PFSK-1 (cell line): ENCODE data around the gene SCUBE3.

Source experiments
- FOXP2 ChIP-seq: optimal IDR thresholded peaks from 2 replicates; pipeline ENCODE3; 2011; ENCODE audit warnings: borderline replicate concordance, control low read depth, inconsistent platforms; ENCODE audit not compliant: insufficient read depth; ENCODE audit errors: extremely low read length, extremely low read depth
- POLR2AphosphoS5 ChIP-seq: IDR thresholded peaks from 2 replicates; pipeline ENCODE4 v1.6.1; 2012; ENCODE audit warnings: low read depth, mild to moderate bottlenecking, control low read depth, low read length, moderate library complexity
- SIN3A ChIP-seq: IDR thresholded peaks from 2 replicates; pipeline ENCODE4 v1.6.1; 2012; ENCODE audit warnings: mild to moderate bottlenecking, low read length, moderate library complexity, borderline replicate concordance; ENCODE audit not compliant: insufficient read depth
- TAF1 ChIP-seq: IDR thresholded peaks from 2 replicates; pipeline ENCODE4 v1.6.1; 2012; ENCODE audit warnings: low read length, control low read depth, borderline replicate concordance; ENCODE audit not compliant: insufficient read depth
- TF ChIP-seq, protein P1 (sequence below), 2 experiments: IDR thresholded peaks; 2 replicates each; pipeline versions ENCODE4 v1.6.1 to v1.8.0; 2011 to 2012; ENCODE audit warnings: low read depth in 2 of 2, low read length in 2 of 2, control low read depth in 1 of 2, inconsistent platforms in 1 of 2, mild to moderate bottlenecking in 1 of 2, moderate library complexity in 1 of 2; ENCODE audit not compliant: insufficient read depth in 1 of 2

DNA sequence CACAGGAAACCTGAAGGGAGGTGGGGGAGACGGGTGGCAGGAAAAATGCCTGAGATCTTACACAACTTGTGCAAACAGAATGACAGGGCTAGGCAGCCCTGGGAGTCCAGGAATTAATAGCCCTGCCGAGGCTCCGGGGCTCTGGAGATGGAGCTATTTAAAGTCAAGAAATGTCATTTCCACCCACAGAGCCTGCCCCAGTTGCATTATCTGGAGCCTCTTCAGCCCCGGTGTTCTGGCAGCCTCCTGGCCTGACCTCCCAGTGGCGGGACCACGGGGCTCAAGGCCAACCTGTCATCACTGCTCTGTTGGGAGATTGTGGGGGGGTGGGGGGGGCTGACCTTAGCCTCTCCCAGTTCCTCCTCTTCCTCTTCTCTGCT is 28.5 kb upstream of the SCUBE3 start:
- TF ChIP-seq POLR2AphosphoS5: no peak
- TF ChIP-seq, protein P1, sequence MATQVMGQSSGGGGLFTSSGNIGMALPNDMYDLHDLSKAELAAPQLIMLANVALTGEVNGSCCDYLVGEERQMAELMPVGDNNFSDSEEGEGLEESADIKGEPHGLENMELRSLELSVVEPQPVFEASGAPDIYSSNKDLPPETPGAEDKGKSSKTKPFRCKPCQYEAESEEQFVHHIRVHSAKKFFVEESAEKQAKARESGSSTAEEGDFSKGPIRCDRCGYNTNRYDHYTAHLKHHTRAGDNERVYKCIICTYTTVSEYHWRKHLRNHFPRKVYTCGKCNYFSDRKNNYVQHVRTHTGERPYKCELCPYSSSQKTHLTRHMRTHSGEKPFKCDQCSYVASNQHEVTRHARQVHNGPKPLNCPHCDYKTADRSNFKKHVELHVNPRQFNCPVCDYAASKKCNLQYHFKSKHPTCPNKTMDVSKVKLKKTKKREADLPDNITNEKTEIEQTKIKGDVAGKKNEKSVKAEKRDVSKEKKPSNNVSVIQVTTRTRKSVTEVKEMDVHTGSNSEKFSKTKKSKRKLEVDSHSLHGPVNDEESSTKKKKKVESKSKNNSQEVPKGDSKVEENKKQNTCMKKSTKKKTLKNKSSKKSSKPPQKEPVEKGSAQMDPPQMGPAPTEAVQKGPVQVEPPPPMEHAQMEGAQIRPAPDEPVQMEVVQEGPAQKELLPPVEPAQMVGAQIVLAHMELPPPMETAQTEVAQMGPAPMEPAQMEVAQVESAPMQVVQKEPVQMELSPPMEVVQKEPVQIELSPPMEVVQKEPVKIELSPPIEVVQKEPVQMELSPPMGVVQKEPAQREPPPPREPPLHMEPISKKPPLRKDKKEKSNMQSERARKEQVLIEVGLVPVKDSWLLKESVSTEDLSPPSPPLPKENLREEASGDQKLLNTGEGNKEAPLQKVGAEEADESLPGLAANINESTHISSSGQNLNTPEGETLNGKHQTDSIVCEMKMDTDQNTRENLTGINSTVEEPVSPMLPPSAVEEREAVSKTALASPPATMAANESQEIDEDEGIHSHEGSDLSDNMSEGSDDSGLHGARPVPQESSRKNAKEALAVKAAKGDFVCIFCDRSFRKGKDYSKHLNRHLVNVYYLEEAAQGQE (IDR thresholded peaks at IDR 0.05; ENCODE audit: insufficient read depth in 1 of 2, low read depth in 2 of 2, low read length in 2 of 2): no peak
- no peak for TF ChIP-seq SIN3A
- no peak for TF ChIP-seq TAF1
- no peak for TF ChIP-seq FOXP2
